ENCODE data around the gene LYZL2. TPM values are rescaled to one million over a fixed set of nuclear protein-coding genes. Genes with fewer than 3 reads are reported as not detected.
"Not testable (repeated sequence)": the region's sequence is repeated elsewhere in the genome, so short reads cannot be mapped to it uniquely, and the experiment has no call there.

The LYZL2 gene
- polyA plus RNA-seq, 1 experiment: not detected

DNA sequence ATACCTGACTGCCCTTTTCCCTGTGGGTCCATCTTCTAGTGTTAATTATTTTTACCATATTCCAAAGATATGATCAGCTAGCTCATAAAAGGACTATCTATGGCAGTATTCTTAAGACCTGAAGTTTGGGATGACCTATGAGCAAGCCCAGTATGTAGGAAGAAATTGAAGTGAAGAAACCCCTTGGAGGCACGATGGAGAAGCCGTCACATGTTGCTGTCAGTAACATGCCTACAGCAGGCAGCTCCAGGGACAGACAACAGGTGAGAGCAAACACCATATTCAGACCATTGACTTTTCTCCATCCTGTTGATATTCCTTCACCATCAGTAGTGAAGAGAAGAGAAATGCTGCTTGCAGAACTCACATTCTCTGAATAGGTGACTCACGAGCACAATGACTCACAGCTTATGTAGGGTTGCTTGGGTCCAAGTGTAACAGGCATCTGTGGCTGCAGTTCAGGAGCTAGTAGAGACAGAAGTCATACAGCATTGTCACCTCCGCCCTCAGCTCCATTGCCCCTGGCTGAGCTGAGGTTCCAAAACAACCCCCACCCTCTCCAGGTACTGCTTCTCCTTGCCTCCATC, 8.4 kb upstream of the LYZL2 start:
- Histone ChIP-seq H3K4me3 (ENCODE audit: low read depth, low read length) (no peak overlapping the region), H3K27me3 (ENCODE audit: control insufficient read depth, insufficient read depth, low read length) (no peaks in the 10 kb centered on the region), H3K9me3 (ENCODE audit: control insufficient read depth, insufficient read depth, low read length) (no peaks in the 10 kb centered on the region), H3K27ac (ENCODE audit: low read depth, low read length) (no peak overlapping the region)
- TF ChIP-seq, protein P1, sequence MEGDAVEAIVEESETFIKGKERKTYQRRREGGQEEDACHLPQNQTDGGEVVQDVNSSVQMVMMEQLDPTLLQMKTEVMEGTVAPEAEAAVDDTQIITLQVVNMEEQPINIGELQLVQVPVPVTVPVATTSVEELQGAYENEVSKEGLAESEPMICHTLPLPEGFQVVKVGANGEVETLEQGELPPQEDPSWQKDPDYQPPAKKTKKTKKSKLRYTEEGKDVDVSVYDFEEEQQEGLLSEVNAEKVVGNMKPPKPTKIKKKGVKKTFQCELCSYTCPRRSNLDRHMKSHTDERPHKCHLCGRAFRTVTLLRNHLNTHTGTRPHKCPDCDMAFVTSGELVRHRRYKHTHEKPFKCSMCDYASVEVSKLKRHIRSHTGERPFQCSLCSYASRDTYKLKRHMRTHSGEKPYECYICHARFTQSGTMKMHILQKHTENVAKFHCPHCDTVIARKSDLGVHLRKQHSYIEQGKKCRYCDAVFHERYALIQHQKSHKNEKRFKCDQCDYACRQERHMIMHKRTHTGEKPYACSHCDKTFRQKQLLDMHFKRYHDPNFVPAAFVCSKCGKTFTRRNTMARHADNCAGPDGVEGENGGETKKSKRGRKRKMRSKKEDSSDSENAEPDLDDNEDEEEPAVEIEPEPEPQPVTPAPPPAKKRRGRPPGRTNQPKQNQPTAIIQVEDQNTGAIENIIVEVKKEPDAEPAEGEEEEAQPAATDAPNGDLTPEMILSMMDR (IDR thresholded peaks at IDR 0.05; ENCODE audit: low read depth, low read length): no peak
- ChIA-PET POLR2A (interaction anchor here (0.7 kb wide), 1 partner anchor 13 kb away, joined by 4 read pairs; no protein-coding TSS in a partner anchor), CTCF (interaction anchor here (1.0 to 3.6 kb wide), 4 partner anchors 32 to 246 kb away, joined by 3 to 29 read pairs (median 10); no protein-coding TSS in a partner anchor)
- DNase-seq (ENCODE audit: low read depth, low spot score): peak; percentile 68

DNA sequence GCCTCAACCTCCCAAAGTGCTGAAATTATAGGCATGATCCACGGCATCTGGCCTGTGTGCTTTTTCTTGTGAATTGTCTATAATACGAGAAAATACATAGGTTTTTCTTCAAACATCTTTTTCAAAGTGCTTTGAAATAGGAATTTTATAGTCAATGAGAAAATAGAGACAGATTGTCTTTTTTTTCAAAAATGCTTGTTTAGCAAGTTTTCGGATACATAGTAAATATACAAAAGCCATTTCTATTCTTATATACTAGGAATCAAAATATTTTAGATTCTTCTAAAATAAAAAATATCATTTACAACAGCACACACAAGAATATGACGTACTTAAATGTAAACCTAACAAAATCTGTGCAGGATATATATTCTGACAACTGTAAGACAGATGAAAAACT, 1.6 kb upstream of the LYZL2 start:
- Histone ChIP-seq H3K4me3 (ENCODE audit: low read depth, low read length) (no peak overlapping the region), H3K27ac (ENCODE audit: low read depth, low read length) (no peak overlapping the region), H3K9me3 (ENCODE audit: control insufficient read depth, insufficient read depth, low read length) (no peaks in the 10 kb centered on the region; the same call in 1 of the 2 replicates), H3K27me3 (ENCODE audit: control insufficient read depth, insufficient read depth, low read length) (no peaks in the 10 kb centered on the region)
- ChIA-PET POLR2A (no interaction called here), CTCF (interaction anchor here (0.6 to 4.5 kb wide), 2 partner anchors 9 to 40 kb away, joined by 3 to 30 read pairs; no protein-coding TSS in a partner anchor)
- TF ChIP-seq, protein P1 (IDR thresholded peaks at IDR 0.05; ENCODE audit: low read depth, low read length): no peak
- DNase-seq (ENCODE audit: low read depth, low spot score): no peak

DNA sequence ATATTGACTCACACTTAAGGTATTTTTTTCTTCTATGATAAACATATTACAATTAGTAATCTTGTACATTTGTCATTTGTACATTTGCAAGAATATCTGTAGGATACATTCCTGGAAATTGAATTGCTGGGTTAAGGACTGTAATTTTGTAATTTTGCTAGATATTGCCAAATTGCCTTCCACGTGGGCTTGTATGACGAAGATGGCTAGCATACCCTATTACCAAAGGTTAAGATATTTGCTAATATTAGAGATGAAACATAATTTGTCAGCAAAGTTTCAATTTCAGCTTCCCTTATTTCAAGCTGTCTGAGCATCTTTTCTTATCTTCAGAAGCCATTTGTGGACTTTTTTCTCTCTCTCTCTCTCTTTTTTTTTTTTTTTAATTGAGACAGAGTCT, 1.0 kb upstream of the LYZL2 start:
- H3K27me3 ChIP-seq (ENCODE audit: control insufficient read depth, insufficient read depth, low read length): no peaks in the 10 kb centered on the region
- no peak overlapping the region for H3K27ac ChIP-seq (ENCODE audit: low read depth, low read length)
- no peak overlapping the region for H3K4me3 ChIP-seq (ENCODE audit: low read depth, low read length)
- H3K9me3 ChIP-seq (ENCODE audit: control insufficient read depth, insufficient read depth, low read length): no peaks in the 10 kb centered on the region; the same call in 1 of the 2 replicates
- no peak for DNase-seq (ENCODE audit: low read depth, low spot score)
- ChIA-PET CTCF (interaction anchor here (0.6 to 4.5 kb wide), 4 partner anchors 9 to 196 kb away, joined by 3 to 30 read pairs (median 4); no protein-coding TSS in a partner anchor), POLR2A (no interaction called here)
- TF ChIP-seq, protein P1 (IDR thresholded peaks at IDR 0.05; ENCODE audit: low read depth, low read length): no peak

DNA sequence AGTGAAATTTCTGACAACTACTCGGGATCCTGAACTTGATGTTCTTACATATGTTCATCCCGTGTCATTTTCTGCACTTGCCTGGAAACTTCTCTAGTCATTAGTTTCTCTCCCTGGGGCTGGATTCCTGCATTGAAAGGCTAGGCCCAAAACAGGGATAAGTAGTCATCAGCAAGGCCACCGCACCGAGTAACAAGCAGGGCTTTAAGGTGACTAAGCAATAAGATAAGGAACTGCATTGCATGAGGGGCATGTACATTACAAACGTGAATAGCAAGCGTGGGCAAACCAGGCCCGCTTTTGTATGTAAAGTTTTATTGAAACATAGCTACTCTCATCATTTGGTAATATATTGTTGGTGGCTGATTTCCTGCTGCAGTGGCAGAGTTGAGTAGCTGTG, 977 bp downstream of the LYZL2 start:
- H3K9me3 ChIP-seq (ENCODE audit: control insufficient read depth, insufficient read depth, low read length); DNase-seq (ENCODE audit: low read depth, low spot score); POLR2A ChIA-PET; H3K27me3 ChIP-seq (ENCODE audit: control insufficient read depth, insufficient read depth, low read length); H3K27ac ChIP-seq (ENCODE audit: low read depth, low read length); H3K4me3 ChIP-seq (ENCODE audit: low read depth, low read length): not testable (repeated sequence)
- CTCF ChIA-PET: interaction anchor here (4.5 kb wide), 1 partner anchor 11 kb away, joined by 30 read pairs; no protein-coding TSS in a partner anchor

DNA sequence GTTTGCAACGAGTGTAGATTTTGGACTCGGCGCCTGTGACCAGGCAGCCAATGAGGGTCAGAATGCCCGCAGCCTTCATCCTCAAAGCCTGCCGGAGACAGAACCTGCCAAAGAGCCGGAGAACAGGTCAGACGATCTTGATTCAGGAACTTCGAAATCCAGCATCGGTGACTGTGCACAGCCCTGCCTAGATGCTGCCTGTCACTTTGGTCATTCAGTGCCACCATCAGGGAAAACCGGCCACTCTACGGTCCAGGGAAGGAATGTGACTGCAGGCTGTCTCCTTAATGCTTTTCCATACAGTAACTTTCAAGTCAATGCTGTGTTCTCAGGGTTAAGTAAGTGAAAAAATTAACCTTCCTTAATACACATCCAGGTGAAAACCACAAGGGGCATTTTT, 2.7 kb downstream of the LYZL2 start:
- H3K27ac ChIP-seq (ENCODE audit: low read depth, low read length); H3K4me3 ChIP-seq (ENCODE audit: low read depth, low read length); POLR2A ChIA-PET; DNase-seq (ENCODE audit: low read depth, low spot score); H3K27me3 ChIP-seq (ENCODE audit: control insufficient read depth, insufficient read depth, low read length); H3K9me3 ChIP-seq (ENCODE audit: control insufficient read depth, insufficient read depth, low read length): not testable (repeated sequence)
- CTCF ChIA-PET: interaction anchor here (4.5 kb wide), 1 partner anchor 13 kb away, joined by 30 read pairs; no protein-coding TSS in a partner anchor

DNA sequence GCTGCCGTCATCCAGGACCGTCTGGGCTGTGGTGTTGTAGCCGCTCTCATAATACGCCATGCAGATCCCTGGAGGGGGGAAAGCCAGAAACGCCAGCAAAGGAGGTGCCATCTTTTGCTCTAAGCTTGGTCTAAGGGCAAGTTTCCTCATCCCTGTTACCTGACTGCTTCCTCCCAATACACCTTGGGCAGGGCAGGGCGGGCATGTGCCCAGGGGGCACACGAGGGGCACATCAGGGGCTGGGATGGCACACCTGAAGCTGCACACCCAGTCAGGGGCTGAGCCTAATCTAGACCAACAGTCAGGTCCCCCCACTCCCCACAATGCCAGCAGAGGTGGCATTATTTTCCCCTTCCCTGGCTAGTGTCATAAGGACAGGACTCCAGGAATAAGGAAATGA, 3.4 kb downstream of the LYZL2 start:
- DNase-seq (ENCODE audit: low read depth, low spot score); H3K4me3 ChIP-seq (ENCODE audit: low read depth, low read length); POLR2A ChIA-PET; H3K27me3 ChIP-seq (ENCODE audit: control insufficient read depth, insufficient read depth, low read length); H3K9me3 ChIP-seq (ENCODE audit: control insufficient read depth, insufficient read depth, low read length); H3K27ac ChIP-seq (ENCODE audit: low read depth, low read length): not testable (repeated sequence)
- CTCF ChIA-PET: interaction anchor here (1.0 kb wide), 1 partner anchor 14 kb away, joined by 9 read pairs; no protein-coding TSS in a partner anchor

Data from AG04450 (cell line).